H1 (cell line): ENCODE data around the gene MFGE8. TPM values are rescaled to one million over a fixed set of nuclear protein-coding genes. Genes with fewer than 3 reads are reported as not detected.
"Not testable (repeated sequence)": the region's sequence is repeated elsewhere in the genome, so short reads cannot be mapped to it uniquely, and the experiment has no call there.

Experiments used
- CTCF ChIA-PET: fragments of 300-600 bp; sonication (Branson Sonifier 250); formaldehyde crosslinking; loops from one replicate; lab custom pipeline; 2021; ENCODE audit not compliant: partially characterized antibody; lab: Charles Lee
- POLR2A ChIA-PET: fragments of 300-600 bp; sonication (Branson Sonifier 250); formaldehyde crosslinking; loops from one replicate; lab custom pipeline; 2021; ENCODE audit warnings: inconsistent platforms; ENCODE audit not compliant: partially characterized antibody; lab: Charles Lee
- DNase-seq, 2 experiments: peaks; one replicate each; pipeline versions ENCODE4 v3.0.0 to v3.0.0-alpha.2; 2010 to 2022; ENCODE audit warnings: low spot score in 2 of 2, low read depth in 1 of 2, mixed read lengths in 1 of 2
- FAIRE-seq: peaks from 2 replicates; lab custom pipeline; 2011; peaks lifted over from hg19 to GRCh38; lab: Jason Lieb, UNC
- H2AFZ ChIP-seq: 2 replicates; pipeline ENCODE4 v1.8.1; 2012; ENCODE audit warnings: low read length, inconsistent platforms
- H2AK5ac ChIP-seq: 2 replicates; pipeline ENCODE4 v1.6.1; 2013; ENCODE audit warnings: low read depth, low read length
- H2BK120ac ChIP-seq: replicated peaks from 2 replicates; pipeline ENCODE3; 2013; ENCODE audit warnings: low read depth, low read length, inconsistent platforms
- H2BK12ac ChIP-seq: 2 replicates; pipeline ENCODE4 v1.6.1; 2013; ENCODE audit warnings: low read depth, low read length
- H2BK15ac ChIP-seq: 2 replicates; pipeline ENCODE4 v1.6.1; 2013; ENCODE audit warnings: low read length
- H2BK20ac ChIP-seq: 2 replicates; pipeline ENCODE4 v1.6.1; 2013; ENCODE audit warnings: low read length
- H2BK5ac ChIP-seq: 2 replicates; pipeline ENCODE4 v1.6.1; 2013; ENCODE audit warnings: low read depth, low read length
- H3K14ac ChIP-seq: 2 replicates; pipeline ENCODE4 v1.6.1; 2013; ENCODE audit warnings: inconsistent platforms; ENCODE audit not compliant: insufficient read length
- H3K18ac ChIP-seq: 2 replicates; pipeline ENCODE4 v1.6.1; 2013; ENCODE audit warnings: low read length; ENCODE audit errors: extremely low read depth
- H3K23ac ChIP-seq: 2 replicates; pipeline ENCODE4 v1.6.1; 2013; ENCODE audit warnings: inconsistent platforms; ENCODE audit not compliant: insufficient read length
- H3K23me2 ChIP-seq: 2 replicates; pipeline ENCODE4 v1.6.1; 2013; ENCODE audit warnings: low read depth, low read length
- H3K27ac ChIP-seq: 2 replicates; pipeline ENCODE4 v1.6.1; 2011; ENCODE audit warnings: low read depth, low read length, inconsistent platforms
- H3K27me3 ChIP-seq, 4 experiments: replicated peaks in 1 of 4; 1 replicate in 1 of 4; 2 replicates in 3 of 4; pipeline versions ENCODE4 v1.6.1 to v1.8.1; 2011 to 2013; ENCODE audit warnings: low read length in 3 of 4, mild to moderate bottlenecking in 3 of 4, inconsistent platforms in 2 of 4, mixed read lengths in 2 of 4, moderate library complexity in 1 of 4; ENCODE audit not compliant: control insufficient read depth in 3 of 4, insufficient read depth in 3 of 4; ENCODE audit errors: extremely low read depth in 1 of 4
- H3K36me3 ChIP-seq, 4 experiments: 2 replicates each; pipeline versions ENCODE4 v1.6.1 to v1.8.1; 2011 to 2013; ENCODE audit warnings: mild to moderate bottlenecking in 4 of 4, low read length in 3 of 4, moderate library complexity in 2 of 4, control low read depth in 1 of 4, inconsistent platforms in 1 of 4; ENCODE audit not compliant: insufficient read depth in 4 of 4, control insufficient read depth in 2 of 4
- H3K4ac ChIP-seq: replicated peaks from 2 replicates; pipeline ENCODE3; 2013; ENCODE audit warnings: low read length, low read depth, mixed read lengths, inconsistent platforms; ENCODE audit not compliant: insufficient read length
- H3K4me1 ChIP-seq, 4 experiments: replicated peaks in 1 of 4; 1 replicate in 1 of 4; 2 replicates in 3 of 4; pipeline versions ENCODE4 v1.6.1 to v1.8.1; 2011 to 2013; ENCODE audit warnings: low read length in 3 of 4, inconsistent platforms in 2 of 4, mixed read lengths in 1 of 4; ENCODE audit not compliant: insufficient read depth in 4 of 4, control insufficient read depth in 3 of 4
- H3K4me2 ChIP-seq, 2 experiments: 2 replicates each; pipeline versions ENCODE4 v1.6.1 to v1.8.1; 2011 to 2013; ENCODE audit warnings: low read depth in 2 of 2, low read length in 2 of 2, control low read depth in 1 of 2, inconsistent platforms in 1 of 2, mild to moderate bottlenecking in 1 of 2; ENCODE audit not compliant: insufficient read depth in 1 of 2
- H3K4me3 ChIP-seq, 4 experiments: fragments of 200-600, 300-600 bp in 1 of 4; sonication (generic), shearing (Covaris generic), sonication (Bioruptor Twin) in 1 of 4; 2 replicates each; pipeline versions ENCODE4 v1.5.1 to v1.8.1; 2011 to 2016; ENCODE audit warnings: low read length in 4 of 4, low read depth in 3 of 4, control low read depth in 2 of 4, inconsistent platforms in 2 of 4, mild to moderate bottlenecking in 2 of 4, mixed read lengths in 1 of 4, moderate library complexity in 1 of 4; ENCODE audit not compliant: insufficient read depth in 2 of 4; ENCODE audit errors: extremely low read depth in 1 of 4
- H3K56ac ChIP-seq: replicated peaks from 2 replicates; pipeline ENCODE3; 2013; ENCODE audit warnings: low read depth, mild to moderate bottlenecking, mixed read lengths, low read length, inconsistent platforms; ENCODE audit not compliant: insufficient read length
- H3K79me1 ChIP-seq: 2 replicates; pipeline ENCODE4 v1.6.1; 2013; ENCODE audit warnings: low read depth, low read length, control low read depth
- H3K79me2 ChIP-seq, 2 experiments: 2 replicates each; pipeline versions ENCODE4 v1.6.1 to v1.8.1; 2012 to 2013; ENCODE audit warnings: low read length in 2 of 2, mild to moderate bottlenecking in 2 of 2, inconsistent platforms in 1 of 2; ENCODE audit not compliant: insufficient read depth in 2 of 2, control insufficient read depth in 1 of 2
- H3K9ac ChIP-seq, 4 experiments: replicated peaks in 1 of 4; 1 replicate in 1 of 4; 2 replicates in 3 of 4; pipeline versions ENCODE4 v1.6.1 to v1.8.1; 2011 to 2013; ENCODE audit warnings: low read depth in 3 of 4, low read length in 3 of 4, control low read depth in 2 of 4, mild to moderate bottlenecking in 2 of 4, moderate library complexity in 2 of 4, inconsistent platforms in 1 of 4; ENCODE audit errors: extremely low read depth in 1 of 4
- H3K9me3 ChIP-seq, 2 experiments: 2 replicates each; pipeline versions ENCODE4 v1.6.1 to v1.8.1; 2012 to 2013; ENCODE audit warnings: mild to moderate bottlenecking in 2 of 2, moderate library complexity in 2 of 2, control low read depth in 1 of 2, inconsistent platforms in 1 of 2, low read depth in 1 of 2, low read length in 1 of 2, mixed read lengths in 1 of 2; ENCODE audit not compliant: insufficient read depth in 2 of 2
- H4K20me1 ChIP-seq, 2 experiments: replicated peaks in 1 of 2; 2 replicates each; pipeline versions ENCODE3 to v1.8.1; 2011 to 2013; ENCODE audit warnings: inconsistent platforms in 2 of 2, low read length in 2 of 2, mild to moderate bottlenecking in 1 of 2; ENCODE audit not compliant: insufficient read depth in 2 of 2, control insufficient read depth in 1 of 2
- H4K5ac ChIP-seq: 2 replicates; pipeline ENCODE4 v1.6.1; 2013; ENCODE audit warnings: low read length, low read depth, mixed read lengths, inconsistent platforms; ENCODE audit not compliant: insufficient read length
- H4K8ac ChIP-seq: 2 replicates; pipeline ENCODE4 v1.8.0; 2013; ENCODE audit warnings: mild to moderate bottlenecking, moderate library complexity, low read length, inconsistent platforms; ENCODE audit not compliant: insufficient read depth; ENCODE audit errors: extremely low read depth
- H4K91ac ChIP-seq: replicated peaks from 2 replicates; pipeline ENCODE3; 2013; ENCODE audit warnings: low read length, mixed read lengths, inconsistent platforms; ENCODE audit not compliant: insufficient read length
- WGBS, 2 experiments: shearing (Covaris generic) in 1 of 2; methylation state at CpG; one replicate each; pipeline versions ENCODE4 v1.1.6 to v1.1.7; 2013 to 2015; ENCODE audit warnings: low lambda C conversion rate in 2 of 2, mixed read lengths in 2 of 2, inconsistent platforms in 1 of 2, low coverage in 1 of 2, missing lambda C conversion rate in 1 of 2; ENCODE audit not compliant: insufficient replicate concordance in 2 of 2, insufficient coverage in 1 of 2, insufficient read length in 1 of 2; ENCODE audit errors: extremely low coverage in 1 of 2, missing lambda C conversion rate in 1 of 2; 5-methylcytosine and 5-hydroxymethylcytosine counted together
- polyA plus RNA-seq, 7 experiments: library from polyadenylated mRNA; depleted of rRNA in 3 of 7; stranded (reverse) in 5 of 7; unstranded in 2 of 7; fragments of >200 nt in 5 of 7; fragments of 200-250 nt in 2 of 7; gene quantifications; 1 replicate in 5 of 7; 2 replicates in 1 of 7; 4 replicates in 1 of 7; pipeline versions ENCODE4 v1.2.1 to v1.2.3, GENCODE V29; 2011 to 2013; ENCODE audit warnings: missing spikeins in 2 of 7, mixed read lengths in 2 of 7
- total RNA-seq: library from RNA; stranded (reverse); fragmentation: NEBNext Ultra II Directional; extraction: Animal tissue kit (Norgen Biotek cat#: 25700); gene quantifications from 2 replicates; pipeline ENCODE4 v1.2.1, GENCODE V29; 2021

MFGE8 gene
- total and polyA plus RNA-seq, 2 of the 8 experiments (the other 6 are each of a cell fraction or from before 2014, with no cell fraction given): 1,237 to 2,117 TPM

DNA sequence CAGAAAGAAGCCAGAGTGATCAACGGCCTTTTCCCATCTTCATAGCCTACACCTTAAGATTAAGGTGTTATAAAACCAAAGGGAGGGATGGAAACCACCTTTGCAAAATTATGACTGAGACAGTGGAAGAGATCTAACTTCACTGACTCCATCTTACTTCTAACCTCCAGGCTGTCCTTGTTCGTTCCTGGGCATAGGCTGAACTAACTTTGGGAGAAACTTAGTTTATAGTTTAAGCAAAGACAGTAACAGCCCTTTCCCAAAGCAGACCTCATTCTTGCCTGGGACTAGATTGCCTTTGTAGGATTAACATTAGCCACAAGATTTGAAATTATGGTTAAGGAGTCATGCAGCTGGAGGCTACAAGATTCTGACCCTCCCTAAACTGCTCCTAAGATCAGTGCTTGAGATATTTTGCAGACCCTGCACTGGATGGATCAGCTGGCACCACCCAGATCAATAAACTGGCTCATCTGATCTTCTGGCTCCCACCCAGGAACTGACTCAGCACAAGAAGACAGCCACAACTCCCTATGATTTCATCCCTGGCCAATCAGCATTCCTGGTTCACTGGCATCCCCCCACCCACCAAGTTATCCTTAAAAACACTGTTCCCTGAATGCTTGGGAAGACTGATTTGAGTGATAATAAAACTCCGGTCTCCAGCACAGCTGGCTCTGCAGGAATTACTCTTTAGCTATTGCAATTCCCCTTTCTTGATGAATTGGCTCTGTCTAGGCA is 16.3 kb upstream of the MFGE8 start:
- DNase-seq, H4K91ac ChIP-seq, H2BK15ac ChIP-seq, H2BK120ac ChIP-seq, H2AFZ ChIP-seq, H3K4ac ChIP-seq, H3K27ac ChIP-seq, H3K4me1 ChIP-seq, H4K5ac ChIP-seq, H3K56ac ChIP-seq, H2BK20ac ChIP-seq, H2BK5ac ChIP-seq, H2BK12ac ChIP-seq, H3K14ac ChIP-seq, H3K9ac ChIP-seq, H3K79me2 ChIP-seq, H3K18ac ChIP-seq, H4K20me1 ChIP-seq, H3K4me2 ChIP-seq, H3K27me3 ChIP-seq, H3K4me3 ChIP-seq, H3K79me1 ChIP-seq, H3K36me3 ChIP-seq, FAIRE-seq, H4K8ac ChIP-seq, H3K23me2 ChIP-seq, H2AK5ac ChIP-seq, H3K23ac ChIP-seq: not testable (repeated sequence)
- peaks cover 9 to 20% of the 10 kb centered on the region in 2 experiments; a peak in 3 of 4 replicates for H3K9me3 ChIP-seq
- ChIA-PET CTCF (interaction anchor here (0.6 to 0.8 kb wide), 2 partner anchors 18 to 80 kb away, joined by 3 to 4 read pairs; no protein-coding TSS in a partner anchor), POLR2A (interaction anchor here (1.2 kb wide), 1 partner anchor 18 kb away, joined by 3 read pairs; no protein-coding TSS in a partner anchor)
- 90% methylated on average over 3 of the region's 3 CpGs; no CpG with 5 or more reads in 1 of the 2 experiments for WGBS, 2 experiments

- H3K27ac ChIP-seq, H3K79me2 ChIP-seq, H4K5ac ChIP-seq, H3K36me3 ChIP-seq, H4K8ac ChIP-seq, H2AK5ac ChIP-seq, H2BK5ac ChIP-seq, H3K4me2 ChIP-seq, H2BK20ac ChIP-seq, H3K56ac ChIP-seq, CTCF ChIA-PET, FAIRE-seq, H4K91ac ChIP-seq, H2BK120ac ChIP-seq, DNase-seq, H2AFZ ChIP-seq, H3K4me1 ChIP-seq, H3K18ac ChIP-seq, H4K20me1 ChIP-seq, H3K23ac ChIP-seq, H3K23me2 ChIP-seq, H3K4me3 ChIP-seq, H2BK15ac ChIP-seq, H3K27me3 ChIP-seq, H3K9ac ChIP-seq, H3K79me1 ChIP-seq, H2BK12ac ChIP-seq, H3K4ac ChIP-seq, H3K14ac ChIP-seq: not testable (repeated sequence)
- POLR2A ChIA-PET: interaction anchor here (0.8 kb wide), 1 partner anchor 70 kb away, joined by 3 read pairs; no protein-coding TSS in a partner anchor
- H3K9me3 ChIP-seq: peaks cover 8 to 11% of the 10 kb centered on the region in 2 experiments; a peak in 3 of 4 replicates
Observed at GRCh38 chr15:88928192-88928591, 15.0 kb upstream of the MFGE8 start.
